ENCODE data around the gene CNTN1.

CNTN1 gene

GRCh38 chr12:41053046-41053445 is 360.8 kb downstream of the CNTN1 start:
- Histone ChIP-seq H3K36me3 (ENCODE audit: control insufficient read depth in 1 of 2, insufficient read depth in 2 of 2, low read length in 2 of 2) (no peaks in the 10 kb centered on the region), H3K9me3 (ENCODE audit: insufficient read depth, low read depth, low read length) (no peaks in the 10 kb centered on the region), H3K18ac (ENCODE audit: low read length) (no peak overlapping the region), H3K79me2 (ENCODE audit: control insufficient read depth, insufficient read depth, low read length, poor library complexity) (no peaks in the 10 kb centered on the region), H3K27ac (ENCODE audit: low read depth, low read length) (no peak overlapping the region), H2BK5ac (ENCODE audit: low read depth, low read length, poor library complexity) (no peak overlapping the region), H3K4me2 (ENCODE audit: low read length) (no peak overlapping the region), H4K91ac (ENCODE audit: low read depth, low read length) (no peak overlapping the region), H2AFZ (ENCODE audit: insufficient read depth, low read length, poor library complexity) (no peak overlapping the region), H3K27me3 (ENCODE audit: insufficient read depth, low read length) (no peaks in the 10 kb centered on the region), H2AK5ac (ENCODE audit: low read length) (no peak overlapping the region), H2BK12ac (ENCODE audit: low read length) (no peak overlapping the region), H3K79me1 (ENCODE audit: low read length) (no peaks in the 10 kb centered on the region), H3K4ac (ENCODE audit: low read depth, low read length) (no peak overlapping the region), H4K8ac (ENCODE audit: low read depth, low read length) (no peak overlapping the region), H4K12ac (ENCODE audit: low read depth, low read length) (no peak overlapping the region), H2BK120ac (ENCODE audit: insufficient read depth, low read length, poor library complexity) (no peak overlapping the region), H3K23ac (ENCODE audit: low read length) (no peak overlapping the region), H3K4me3 (ENCODE audit: low read depth, low read length) (no peak overlapping the region), H3K9ac (ENCODE audit: low read length) (no peak overlapping the region), H3K4me1 (ENCODE audit: control insufficient read depth in 1 of 2, insufficient read depth in 2 of 2, low read length in 2 of 2) (no peaks in the 10 kb centered on the region), H3K14ac (ENCODE audit: low read length) (no peak overlapping the region)
- DNase-seq, result no peak
- no CpG with 5 or more reads among the region's 1 CpG for WGBS (ENCODE audit: extremely low coverage, insufficient coverage, insufficient read length)

GRCh38 chr12:41055875-41056577 is 363.8 kb downstream of the CNTN1 start:
- WGBS (ENCODE audit: extremely low coverage, insufficient coverage, insufficient read length), result no CpG with 5 or more reads among the region's 3 CpGs

GRCh38 chr12:41058266-41058665 is 366.0 kb downstream of the CNTN1 start:
- H3K79me2 ChIP-seq (ENCODE audit: control insufficient read depth, insufficient read depth, low read length, poor library complexity), result no peaks in the 10 kb centered on the region
- H3K27me3 ChIP-seq (ENCODE audit: insufficient read depth, low read length), result no peaks in the 10 kb centered on the region
- no peak overlapping the region for H3K4ac ChIP-seq (ENCODE audit: low read depth, low read length)
- no peaks in the 10 kb centered on the region for H3K79me1 ChIP-seq (ENCODE audit: low read length)
- no peak overlapping the region for H3K4me2 ChIP-seq (ENCODE audit: low read length)
- no peak overlapping the region for H4K12ac ChIP-seq (ENCODE audit: low read depth, low read length)
- H3K9ac ChIP-seq (ENCODE audit: low read length), result no peak overlapping the region
- H2BK5ac ChIP-seq (ENCODE audit: low read depth, low read length, poor library complexity), result no peak overlapping the region
- no peak overlapping the region for H3K23ac ChIP-seq (ENCODE audit: low read length)
- H3K9me3 ChIP-seq (ENCODE audit: insufficient read depth, low read depth, low read length), result no peaks in the 10 kb centered on the region
- H2AFZ ChIP-seq (ENCODE audit: insufficient read depth, low read length, poor library complexity), result no peak overlapping the region
- no peak for DNase-seq
- no peak overlapping the region for H3K4me3 ChIP-seq (ENCODE audit: low read depth, low read length)
- H3K36me3 ChIP-seq (ENCODE audit: control insufficient read depth in 1 of 2, insufficient read depth in 2 of 2, low read length in 2 of 2), result no peaks in the 10 kb centered on the region
- no peak overlapping the region for H4K8ac ChIP-seq (ENCODE audit: low read depth, low read length)
- no peak overlapping the region for H3K14ac ChIP-seq (ENCODE audit: low read length)
- H3K4me1 ChIP-seq (ENCODE audit: control insufficient read depth in 1 of 2, insufficient read depth in 2 of 2, low read length in 2 of 2), result no peaks in the 10 kb centered on the region
- H2AK5ac ChIP-seq (ENCODE audit: low read length), result no peak overlapping the region
- H4K91ac ChIP-seq (ENCODE audit: low read depth, low read length), result no peak overlapping the region
- no peak overlapping the region for H3K18ac ChIP-seq (ENCODE audit: low read length)
- H3K27ac ChIP-seq (ENCODE audit: low read depth, low read length), result no peak overlapping the region
- no peak overlapping the region for H2BK120ac ChIP-seq (ENCODE audit: insufficient read depth, low read length, poor library complexity)
- H2BK12ac ChIP-seq (ENCODE audit: low read length), result no peak overlapping the region

More at GRCh38 chr12:41055875-41056577, 363.8 kb downstream of the CNTN1 start:
- no peak overlapping the region for H4K91ac ChIP-seq (ENCODE audit: low read depth, low read length)
- H2BK5ac ChIP-seq (ENCODE audit: low read depth, low read length, poor library complexity), result no peak overlapping the region
- H3K14ac ChIP-seq (ENCODE audit: low read length), result no peak overlapping the region
- no peak overlapping the region for H3K4me2 ChIP-seq (ENCODE audit: low read length)
- H2BK120ac ChIP-seq (ENCODE audit: insufficient read depth, low read length, poor library complexity), result no peak overlapping the region
- H4K12ac ChIP-seq (ENCODE audit: low read depth, low read length), result no peak overlapping the region
- no peak overlapping the region for H2BK12ac ChIP-seq (ENCODE audit: low read length)
- H3K36me3 ChIP-seq (ENCODE audit: control insufficient read depth in 1 of 2, insufficient read depth in 2 of 2, low read length in 2 of 2), result no peaks in the 10 kb centered on the region
- no peak overlapping the region for H3K4ac ChIP-seq (ENCODE audit: low read depth, low read length)
- no peaks in the 10 kb centered on the region for H3K79me2 ChIP-seq (ENCODE audit: control insufficient read depth, insufficient read depth, low read length, poor library complexity)
- H3K27me3 ChIP-seq (ENCODE audit: insufficient read depth, low read length), result no peaks in the 10 kb centered on the region
- H3K4me1 ChIP-seq (ENCODE audit: control insufficient read depth in 1 of 2, insufficient read depth in 2 of 2, low read length in 2 of 2), result no peaks in the 10 kb centered on the region
- H3K4me3 ChIP-seq (ENCODE audit: low read depth, low read length), result no peak overlapping the region
- H2AFZ ChIP-seq (ENCODE audit: insufficient read depth, low read length, poor library complexity), result no peak overlapping the region
- no peak overlapping the region for H4K8ac ChIP-seq (ENCODE audit: low read depth, low read length)
- no peak overlapping the region for H3K18ac ChIP-seq (ENCODE audit: low read length)
- H3K23ac ChIP-seq (ENCODE audit: low read length), result no peak overlapping the region
- H3K79me1 ChIP-seq (ENCODE audit: low read length), result no peaks in the 10 kb centered on the region
- no peak overlapping the region for H2AK5ac ChIP-seq (ENCODE audit: low read length)
- H3K27ac ChIP-seq (ENCODE audit: low read depth, low read length), result no peak overlapping the region
- DNase-seq, result no peak
- H3K9ac ChIP-seq (ENCODE audit: low read length), result no peak overlapping the region
- no peaks in the 10 kb centered on the region for H3K9me3 ChIP-seq (ENCODE audit: insufficient read depth, low read depth, low read length)

GRCh38 chr12:41061192-41061591 is 369.0 kb downstream of the CNTN1 start:
- Histone ChIP-seq H3K9ac (ENCODE audit: low read length) (no peak overlapping the region), H2AK5ac (ENCODE audit: low read length) (no peak overlapping the region), H3K27ac (ENCODE audit: low read depth, low read length) (no peak overlapping the region), H4K12ac (ENCODE audit: low read depth, low read length) (no peak overlapping the region), H3K9me3 (ENCODE audit: insufficient read depth, low read depth, low read length) (no peaks in the 10 kb centered on the region), H3K4ac (ENCODE audit: low read depth, low read length) (no peak overlapping the region), H3K79me2 (ENCODE audit: control insufficient read depth, insufficient read depth, low read length, poor library complexity) (no peaks in the 10 kb centered on the region), H4K91ac (ENCODE audit: low read depth, low read length) (no peak overlapping the region), H2BK5ac (ENCODE audit: low read depth, low read length, poor library complexity) (no peak overlapping the region), H3K4me3 (ENCODE audit: low read depth, low read length) (no peak overlapping the region), H3K14ac (ENCODE audit: low read length) (no peak overlapping the region), H3K27me3 (ENCODE audit: insufficient read depth, low read length) (no peaks in the 10 kb centered on the region), H2BK12ac (ENCODE audit: low read length) (no peak overlapping the region), H3K79me1 (ENCODE audit: low read length) (no peaks in the 10 kb centered on the region), H3K4me2 (ENCODE audit: low read length) (no peak overlapping the region), H3K23ac (ENCODE audit: low read length) (no peak overlapping the region), H3K4me1 (ENCODE audit: control insufficient read depth in 1 of 2, insufficient read depth in 2 of 2, low read length in 2 of 2) (no peaks in the 10 kb centered on the region), H3K36me3 (ENCODE audit: control insufficient read depth in 1 of 2, insufficient read depth in 2 of 2, low read length in 2 of 2) (no peaks in the 10 kb centered on the region), H2BK120ac (ENCODE audit: insufficient read depth, low read length, poor library complexity) (no peak overlapping the region), H3K18ac (ENCODE audit: low read length) (no peak overlapping the region), H2AFZ (ENCODE audit: insufficient read depth, low read length, poor library complexity) (no peak overlapping the region), H4K8ac (ENCODE audit: low read depth, low read length) (no peak overlapping the region)
- DNase-seq, result no peak
- WGBS (ENCODE audit: extremely low coverage, insufficient coverage, insufficient read length), result no CpG with 5 or more reads among the region's 2 CpGs
